Effector memory CD8-positive, alpha-beta T cell (primary cell): Measurements from ENCODE around the gene PIK3C2G.
"Not testable (repeated sequence)": the region's sequence is repeated elsewhere in the genome, so short reads cannot be mapped to it uniquely, and the experiment has no call there.

ENCODE experiments used
- ATAC-seq: fragments of 150-1000 bp; cut with Tn5 transposase; replicated peaks from 2 replicates; pipeline ENCODE4 v1.10.0; 2021; ENCODE audit warnings: mild to moderate bottlenecking, moderate library complexity
- DNase-seq, 3 experiments: peaks; one replicate each; pipeline ENCODE4 v3.0.0; 2021
- H3K27ac Mint-ChIP-seq, 2 donors: one replicate each; pipeline ENCODE4 v1.8.0; 2022; ENCODE audit warnings: mild to moderate bottlenecking in 2 of 2, mixed read lengths in 2 of 2, moderate library complexity in 2 of 2
- H3K27me3 Mint-ChIP-seq, 2 donors: one replicate each; pipeline ENCODE4 v1.8.0; 2022; ENCODE audit warnings: mixed read lengths in 2 of 2
- H3K36me3 Mint-ChIP-seq: one replicate; pipeline ENCODE4 v1.8.0; 2022; ENCODE audit warnings: mild to moderate bottlenecking, moderate library complexity, mixed read lengths; ENCODE audit not compliant: insufficient read depth
- H3K4me1 Mint-ChIP-seq, 2 donors: one replicate each; pipeline ENCODE4 v1.8.0; 2022; ENCODE audit warnings: low read depth in 2 of 2, mixed read lengths in 2 of 2
- H3K4me3 Mint-ChIP-seq, 2 donors: one replicate each; pipeline ENCODE4 v1.8.0; 2022; ENCODE audit warnings: mild to moderate bottlenecking in 2 of 2, mixed read lengths in 2 of 2, moderate library complexity in 2 of 2
- H3K9me3 Mint-ChIP-seq, 2 donors: one replicate each; pipeline ENCODE4 v1.8.0; 2022; ENCODE audit warnings: mixed read lengths in 2 of 2

The PIK3C2G gene

DNA sequence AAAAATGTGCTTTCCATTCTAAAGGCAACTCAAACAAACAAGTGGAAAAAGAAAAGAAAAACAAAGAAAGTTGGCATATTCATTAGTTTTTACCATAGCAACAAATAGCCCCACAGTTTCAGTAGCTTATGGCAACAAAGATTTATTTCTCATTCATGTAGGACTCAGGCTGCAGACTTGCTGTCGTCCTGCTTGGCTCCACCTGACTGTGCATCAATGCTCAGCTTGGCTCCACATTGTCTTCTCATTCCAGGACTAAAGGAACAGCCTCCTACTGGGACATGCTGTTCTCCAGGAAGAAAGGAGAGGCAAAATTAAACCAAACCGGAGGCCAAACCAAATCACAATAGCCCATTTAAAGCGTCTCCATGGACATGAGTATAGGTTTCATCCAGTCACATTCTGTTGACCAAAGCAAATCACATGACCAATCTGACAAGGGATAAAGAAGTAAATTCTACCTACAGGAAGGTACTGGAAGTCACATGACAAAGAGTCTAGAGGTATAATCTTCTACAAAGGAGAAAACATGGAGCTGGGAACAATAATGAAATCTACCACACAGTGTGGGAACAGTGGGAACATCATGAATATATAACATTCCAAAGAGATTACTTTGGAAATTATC, 222.5 kb downstream of the PIK3C2G start:
- Mint-ChIP-seq H3K4me3 (no peak overlapping the region), H3K36me3 (no peaks in the 10 kb centered on the region), H3K4me1 (no peaks in the 10 kb centered on the region), H3K9me3 (peaks cover 0 to 2% of the 10 kb centered on the region in 2 donors), H3K27me3 (no peaks in the 10 kb centered on the region), H3K27ac (no peak overlapping the region)
- no peak for DNase-seq
- no peak for ATAC-seq

DNA sequence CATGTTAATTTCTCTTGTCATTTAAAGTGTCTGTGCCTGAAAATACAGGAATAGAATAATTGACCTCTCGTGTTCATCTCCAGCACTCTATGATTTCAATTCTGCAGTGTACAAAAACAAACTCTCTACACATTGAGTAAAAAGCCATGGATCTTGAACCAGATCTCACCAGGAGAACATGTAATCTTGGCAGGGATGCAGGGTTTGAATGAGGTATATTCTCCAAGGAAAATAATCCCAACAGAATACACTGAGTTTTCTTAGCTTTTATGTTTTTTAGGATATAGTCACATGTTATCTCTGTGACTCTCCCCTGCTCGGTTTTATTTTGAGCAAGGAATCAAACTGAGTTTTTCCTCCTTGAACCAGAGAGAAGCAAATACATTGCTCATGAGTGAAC, 224.7 kb downstream of the PIK3C2G start:
- no peaks in the 10 kb centered on the region for H3K4me1 Mint-ChIP-seq
- no peaks in the 10 kb centered on the region for H3K36me3 Mint-ChIP-seq
- peaks cover 0 to 5% of the 10 kb centered on the region in 2 donors for H3K9me3 Mint-ChIP-seq
- ATAC-seq (no peak), DNase-seq (no peak)
- H3K27ac Mint-ChIP-seq: no peak overlapping the region
- H3K27me3 Mint-ChIP-seq: no peaks in the 10 kb centered on the region
- H3K4me3 Mint-ChIP-seq: no peak overlapping the region

- Mint-ChIP-seq H3K9me3 (peaks cover 0 to 5% of the 10 kb centered on the region in 2 donors), H3K4me1 (no peaks in the 10 kb centered on the region), H3K4me3 (no peak overlapping the region), H3K36me3 (no peaks in the 10 kb centered on the region), H3K27ac (no peak overlapping the region), H3K27me3 (no peaks in the 10 kb centered on the region)
- ATAC-seq: no peak
- DNase-seq: no peak
Observed at GRCh38 chr12:18487509-18487908, 226.2 kb downstream of the PIK3C2G start.

DNA sequence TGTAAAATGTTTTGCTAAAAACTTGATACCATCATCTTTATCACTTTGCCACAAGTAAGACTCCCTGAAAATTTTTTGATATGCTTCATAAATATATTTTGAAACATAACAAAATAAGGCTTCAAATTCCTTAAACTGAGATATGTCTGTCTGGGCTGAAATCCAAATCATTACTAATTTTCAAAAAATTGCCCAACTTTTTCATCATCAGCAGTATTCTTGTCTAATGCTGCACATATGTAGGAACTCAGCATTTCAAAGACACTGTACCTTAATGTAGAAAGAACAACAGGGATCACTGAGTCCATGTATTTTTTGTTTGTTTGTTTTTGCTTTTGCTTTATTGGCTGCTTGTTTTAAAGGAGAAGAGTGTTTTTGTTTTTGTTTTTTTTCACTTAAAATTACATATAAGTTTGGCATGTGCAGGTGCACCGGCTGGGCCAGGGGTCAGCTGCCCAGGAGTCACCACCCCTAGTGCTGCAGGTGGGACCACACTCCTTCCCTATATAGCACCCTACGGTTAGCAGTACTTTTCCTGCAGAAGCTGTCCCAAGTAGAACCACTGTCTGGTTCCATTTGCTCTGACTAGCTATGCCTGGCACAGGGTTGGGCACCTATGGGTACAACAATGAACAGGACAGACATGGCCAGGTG, 231.2 kb downstream of the PIK3C2G start:
- H3K9me3 Mint-ChIP-seq: peaks cover 4 to 7% of the 10 kb centered on the region in 2 donors
- no peak for DNase-seq
- no peak overlapping the region for H3K4me3 Mint-ChIP-seq
- no peaks in the 10 kb centered on the region for H3K36me3 Mint-ChIP-seq
- no peaks in the 10 kb centered on the region for H3K4me1 Mint-ChIP-seq
- ATAC-seq: no peak
- H3K27ac Mint-ChIP-seq: no peak overlapping the region
- no peaks in the 10 kb centered on the region for H3K27me3 Mint-ChIP-seq

DNA sequence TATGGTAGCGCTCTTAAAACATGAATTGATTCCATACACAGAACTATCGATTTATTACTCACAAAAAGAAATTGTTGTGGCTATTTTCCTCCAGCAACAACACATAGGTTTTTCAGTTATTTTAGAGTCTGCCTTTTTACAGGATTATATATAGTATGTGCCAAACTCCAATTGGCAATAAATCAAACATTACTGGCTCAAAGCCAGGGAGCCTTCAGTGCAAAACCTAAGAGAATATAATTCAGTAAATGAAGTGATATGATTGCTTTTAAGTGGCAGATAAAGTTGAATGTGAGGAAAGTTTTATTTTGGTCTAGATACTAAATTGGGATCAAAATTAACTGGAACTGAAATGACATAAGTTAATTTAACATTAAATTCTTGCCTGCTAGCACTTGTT, 234.8 kb downstream of the PIK3C2G start:
- Mint-ChIP-seq H3K27ac (no peak overlapping the region), H3K27me3 (no peaks in the 10 kb centered on the region), H3K36me3 (no peaks in the 10 kb centered on the region), H3K4me1 (no peaks in the 10 kb centered on the region), H3K4me3 (no peak overlapping the region), H3K9me3 (peaks cover 2 to 7% of the 10 kb centered on the region in 2 donors)
- ATAC-seq (no peak), DNase-seq (no peak)

GRCh38 chr12:18500160-18500574, 238.8 kb downstream of the PIK3C2G start:
- H3K4me3 Mint-ChIP-seq, H3K36me3 Mint-ChIP-seq: not testable (repeated sequence)

DNA sequence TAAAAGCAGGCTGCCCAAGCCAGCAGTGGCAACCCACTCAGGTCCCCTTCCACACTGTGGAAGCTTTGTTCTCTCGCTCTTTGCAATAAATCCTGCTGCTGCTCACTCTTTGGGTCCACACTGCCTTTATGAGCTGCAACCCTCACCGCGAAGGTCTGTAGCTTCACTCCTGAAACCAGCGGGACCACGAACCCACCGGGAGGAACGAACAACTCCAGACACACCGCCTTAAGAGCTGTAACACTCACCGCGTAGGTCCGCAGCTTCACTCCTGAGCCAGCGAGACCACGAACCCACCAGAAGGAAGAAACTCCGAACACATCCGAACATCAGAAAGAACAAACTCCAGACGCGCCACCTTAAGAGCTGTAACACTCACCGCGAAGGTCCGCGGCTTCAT, 239.4 kb downstream of the PIK3C2G start:
- not testable (repeated sequence) for H3K36me3 Mint-ChIP-seq, H3K9me3 Mint-ChIP-seq, H3K27me3 Mint-ChIP-seq, DNase-seq, H3K4me3 Mint-ChIP-seq, ATAC-seq, H3K27ac Mint-ChIP-seq, H3K4me1 Mint-ChIP-seq

More at GRCh38 chr12:18500160-18500574, 238.8 kb downstream of the PIK3C2G start:
- DNase-seq, H3K9me3 Mint-ChIP-seq, ATAC-seq, H3K27ac Mint-ChIP-seq, H3K27me3 Mint-ChIP-seq, H3K4me1 Mint-ChIP-seq: not testable (repeated sequence)

DNA sequence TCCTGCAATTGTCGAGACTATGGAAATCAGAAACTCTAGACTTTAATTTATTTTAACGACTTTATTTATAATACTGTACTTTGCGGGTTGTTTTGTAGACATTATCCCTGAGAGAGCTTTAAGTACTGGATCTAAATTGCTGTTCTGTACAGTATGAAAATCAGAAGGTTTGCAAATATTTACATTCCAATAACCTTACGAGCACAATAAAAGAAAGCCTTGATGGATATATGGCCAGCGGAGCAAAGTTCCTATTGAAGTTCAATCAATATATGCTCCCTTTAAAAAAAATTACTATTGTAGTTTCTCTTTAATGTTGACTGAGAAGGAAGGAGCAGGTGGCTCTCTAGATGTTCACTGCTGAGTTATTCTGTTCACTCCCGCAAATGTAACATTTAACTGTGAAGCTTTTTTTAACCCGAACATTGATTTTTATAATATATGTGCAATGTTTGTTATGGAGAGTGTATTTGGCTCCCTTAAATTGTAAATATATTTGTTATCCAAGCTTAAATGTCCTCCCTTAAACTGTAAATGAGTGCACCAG, 241.2 kb downstream of the PIK3C2G start:
- DNase-seq: no peak

DNA sequence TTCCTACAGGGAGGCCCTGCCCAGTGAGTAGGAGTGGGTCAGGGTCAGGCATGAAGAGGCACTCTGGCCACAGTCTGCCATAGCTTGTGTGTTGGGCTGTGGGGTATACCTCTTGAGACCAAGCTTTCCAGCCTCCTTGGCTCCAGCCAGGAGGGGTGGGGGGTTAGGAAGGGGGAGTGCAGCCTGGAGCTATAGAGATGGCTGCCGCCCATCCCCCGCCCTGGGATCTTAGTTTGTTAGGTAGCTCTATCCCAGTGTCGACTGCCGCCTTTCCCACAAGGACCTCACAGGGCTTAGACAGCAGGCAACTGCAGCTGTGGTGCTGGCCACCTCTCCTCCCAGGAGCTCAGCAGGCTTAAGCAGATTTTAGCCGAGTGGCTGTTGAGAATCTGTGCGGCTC, 260.1 kb downstream of the PIK3C2G start:
- no peaks in the 10 kb centered on the region for H3K36me3 Mint-ChIP-seq
- no peak overlapping the region for H3K27ac Mint-ChIP-seq
- no peak for ATAC-seq
- H3K27me3 Mint-ChIP-seq: no peaks in the 10 kb centered on the region
- H3K9me3 Mint-ChIP-seq: peaks cover 10 to 15% of the 10 kb centered on the region in 2 donors
- no peaks in the 10 kb centered on the region for H3K4me1 Mint-ChIP-seq
- DNase-seq: no peak
- H3K4me3 Mint-ChIP-seq: no peak overlapping the region

More for the DNA sequence above, 241.2 kb downstream of the PIK3C2G start:
- Mint-ChIP-seq H3K9me3 (peaks cover 0 to 6% of the 10 kb centered on the region in 2 donors), H3K27ac (no peak overlapping the region), H3K36me3 (no peaks in the 10 kb centered on the region), H3K27me3 (no peaks in the 10 kb centered on the region), H3K4me1 (no peaks in the 10 kb centered on the region), H3K4me3 (no peak overlapping the region)
- ATAC-seq: no peak

GRCh38 chr12:18522806-18523205, 261.5 kb downstream of the PIK3C2G start:
- ATAC-seq: no peak
- no peaks in the 10 kb centered on the region for H3K27me3 Mint-ChIP-seq
- H3K36me3 Mint-ChIP-seq: no peaks in the 10 kb centered on the region
- DNase-seq: no peak
- H3K4me3 Mint-ChIP-seq: no peak overlapping the region
- H3K27ac Mint-ChIP-seq: no peak overlapping the region
- H3K9me3 Mint-ChIP-seq: peaks cover 7 to 10% of the 10 kb centered on the region in 2 donors
- H3K4me1 Mint-ChIP-seq: no peaks in the 10 kb centered on the region

- not testable (repeated sequence) for H3K4me3 Mint-ChIP-seq, ATAC-seq, H3K27me3 Mint-ChIP-seq, H3K27ac Mint-ChIP-seq, H3K9me3 Mint-ChIP-seq, H3K36me3 Mint-ChIP-seq, DNase-seq, H3K4me1 Mint-ChIP-seq
Observed at GRCh38 chr12:18542497-18542896, 281.2 kb downstream of the PIK3C2G start.

- DNase-seq: no peak
- H3K9me3 Mint-ChIP-seq: peaks cover 3 to 7% of the 10 kb centered on the region in 2 donors
- no peak overlapping the region for H3K4me3 Mint-ChIP-seq
- no peaks in the 10 kb centered on the region for H3K4me1 Mint-ChIP-seq
- H3K27me3 Mint-ChIP-seq: no peaks in the 10 kb centered on the region
- no peaks in the 10 kb centered on the region for H3K36me3 Mint-ChIP-seq
- no peak for ATAC-seq
- H3K27ac Mint-ChIP-seq: no peak overlapping the region
Observed at GRCh38 chr12:18546399-18546798, 285.1 kb downstream of the PIK3C2G start.

DNA sequence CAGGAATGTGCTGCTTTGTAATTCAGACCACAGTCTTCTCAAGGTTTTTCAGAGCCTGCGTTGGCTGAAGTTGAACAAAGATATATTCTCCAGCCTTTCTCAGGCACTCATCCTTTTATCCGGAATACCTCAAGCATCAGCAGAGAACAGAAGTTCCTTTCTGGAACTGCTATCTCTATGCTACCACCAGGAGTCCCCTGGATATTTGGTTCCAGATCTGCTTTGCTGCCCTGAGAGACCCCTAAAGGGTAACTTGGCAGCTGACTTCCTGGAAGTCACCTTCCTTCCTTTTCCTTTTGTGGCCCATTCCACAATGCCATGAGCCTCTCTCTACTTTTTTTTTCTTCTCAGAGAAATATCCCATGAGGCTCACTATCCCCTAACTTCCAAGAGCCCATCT, 288.3 kb downstream of the PIK3C2G start:
- H3K9me3 Mint-ChIP-seq: peaks cover 0 to 7% of the 10 kb centered on the region in 2 donors
- no peaks in the 10 kb centered on the region for H3K4me1 Mint-ChIP-seq
- H3K4me3 Mint-ChIP-seq: no peak overlapping the region
- H3K27ac Mint-ChIP-seq: no peak overlapping the region
- ATAC-seq (no peak), DNase-seq (no peak)
- no peaks in the 10 kb centered on the region for H3K27me3 Mint-ChIP-seq
- H3K36me3 Mint-ChIP-seq: no peaks in the 10 kb centered on the region

GRCh38 chr12:18551106-18551505, 289.8 kb downstream of the PIK3C2G start:
- no peak for DNase-seq
- peaks cover 0 to 7% of the 10 kb centered on the region in 2 donors for H3K9me3 Mint-ChIP-seq
- no peak overlapping the region for H3K27ac Mint-ChIP-seq
- H3K4me1 Mint-ChIP-seq: no peaks in the 10 kb centered on the region
- H3K4me3 Mint-ChIP-seq: no peak overlapping the region
- no peak for ATAC-seq
- H3K27me3 Mint-ChIP-seq: no peaks in the 10 kb centered on the region
- H3K36me3 Mint-ChIP-seq: no peaks in the 10 kb centered on the region
